Activated T-helper 9 cell treated with anti-CD3 and anti-CD28 coated beads, Interleukin-2, amount 50 U/mL, for 16 hours (primary cell): ENCODE results near the gene RNF150.

ENCODE experiments used
- DNase-seq: peaks from one replicate; pipeline ENCODE4 v3.0.0-alpha.2; 2020; ENCODE audit warnings: low read depth

Gene RNF150

GRCh38 chr4:141131723-141132071, 1.6 kb downstream of the RNF150 start:
- no peak for DNase-seq

DNA sequence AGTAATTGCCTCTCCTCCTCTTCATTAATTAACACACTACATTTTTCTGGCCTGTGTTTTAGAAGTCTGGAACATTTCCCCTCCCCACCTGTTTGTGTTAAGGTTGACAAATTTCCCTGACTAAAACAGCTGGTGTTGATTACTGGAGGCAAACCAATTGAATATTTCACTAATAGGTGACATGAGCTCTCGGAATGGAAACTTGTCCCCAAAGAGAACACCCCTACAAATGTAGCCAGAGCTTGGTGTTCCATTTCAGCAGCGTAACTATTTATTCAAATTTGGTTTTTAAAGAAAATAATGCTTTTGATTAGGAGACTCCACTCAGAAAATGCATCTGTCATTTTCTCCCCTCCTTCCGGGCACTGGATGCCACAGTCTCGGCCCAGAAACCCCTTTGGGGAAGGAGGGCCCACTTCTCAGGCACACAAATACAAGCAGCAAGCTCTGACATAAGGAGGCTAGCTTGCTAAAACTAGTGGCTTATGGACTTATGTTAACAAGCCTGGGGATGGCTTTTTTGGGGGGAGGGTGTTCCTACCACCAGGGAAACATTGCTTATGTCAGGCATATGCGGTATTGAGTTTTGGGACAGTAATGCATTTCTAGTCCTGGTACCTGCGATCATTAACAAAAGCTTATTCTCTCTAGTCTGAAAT, 2.2 kb downstream of the RNF150 start:
- DNase-seq, result no peak

DNA sequence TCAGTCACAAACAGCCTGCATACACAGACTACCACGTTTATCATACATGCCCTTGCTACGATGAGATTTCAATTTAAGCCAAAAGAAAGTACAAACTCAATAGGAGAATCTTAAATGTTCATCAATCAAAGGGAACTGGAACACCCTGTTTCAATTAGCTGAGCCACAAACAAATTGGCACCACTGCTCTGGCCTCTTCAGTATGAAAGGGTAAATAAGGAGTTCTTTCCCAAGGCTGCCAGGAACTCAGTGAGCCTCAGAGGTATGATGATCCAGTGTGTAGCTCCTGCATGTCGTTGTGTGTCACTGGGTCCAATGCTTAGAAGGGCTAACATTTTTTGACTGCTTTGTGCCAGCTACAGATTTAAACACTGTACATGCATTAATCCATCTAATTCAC, 5.4 kb downstream of the RNF150 start:
- DNase-seq, result no peak

- no peak for DNase-seq
Measured at GRCh38 chr4:141126769-141127168, 6.5 kb downstream of the RNF150 start.

- no peak for DNase-seq
Measured at GRCh38 chr4:141124224-141124623, 9.0 kb downstream of the RNF150 start.

DNA sequence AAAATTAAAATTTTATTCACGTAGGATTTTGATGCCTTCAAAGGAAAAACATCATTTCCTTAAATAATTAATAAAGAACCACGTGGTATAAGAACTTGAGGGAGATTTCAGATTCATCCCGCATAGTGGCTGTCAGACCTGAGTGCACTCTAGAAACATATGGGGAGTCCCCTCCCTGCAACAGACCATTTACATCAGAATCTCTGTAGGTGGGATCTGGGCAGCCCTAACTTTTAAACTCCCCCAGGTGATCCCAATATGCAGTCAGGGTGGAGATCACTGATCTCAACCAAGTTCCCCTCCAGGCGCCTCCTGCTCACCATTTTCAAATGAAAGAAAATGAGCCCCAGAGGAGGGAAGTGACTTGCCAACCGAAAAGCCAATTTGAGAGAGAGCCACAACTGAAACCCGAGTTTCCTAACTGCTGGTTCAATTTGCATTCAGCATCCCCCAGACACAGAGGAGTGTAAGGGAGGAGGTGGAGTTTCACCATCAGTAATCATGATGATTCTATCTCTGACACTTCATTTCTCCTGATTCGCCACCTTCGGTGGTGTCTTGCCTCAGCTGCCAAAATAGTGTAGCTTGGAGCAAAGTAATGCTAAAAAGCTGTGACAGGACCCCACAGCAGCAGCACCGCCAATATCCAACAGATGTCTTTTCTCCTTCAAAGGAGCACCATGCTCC, 11.4 kb downstream of the RNF150 start:
- DNase-seq, result no peak

DNA sequence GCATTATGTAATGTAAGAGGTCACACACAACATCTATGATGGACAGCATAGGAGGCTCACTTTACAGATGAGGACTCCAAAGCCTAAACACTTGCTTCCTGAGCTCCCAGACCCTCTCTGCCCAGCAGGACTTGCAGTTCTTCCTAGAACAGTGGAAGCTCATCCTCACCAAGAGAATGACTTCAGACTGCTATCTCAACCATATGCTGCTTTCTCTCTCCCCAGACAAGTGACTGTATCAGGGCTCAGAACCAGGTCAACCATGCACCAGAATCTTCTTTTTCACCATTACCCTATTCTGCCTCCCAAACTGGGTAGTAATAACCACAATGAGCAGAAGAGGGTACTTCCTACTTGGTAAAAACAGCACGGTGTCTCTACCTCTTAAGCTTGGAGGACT, 12.2 kb downstream of the RNF150 start:
- DNase-seq, result no peak

GRCh38 chr4:141120036-141120593, 13.2 kb downstream of the RNF150 start:
- DNase-seq, result no peak

- no peak for DNase-seq
Measured at GRCh38 chr4:141119071-141119470, 14.2 kb downstream of the RNF150 start.

DNA sequence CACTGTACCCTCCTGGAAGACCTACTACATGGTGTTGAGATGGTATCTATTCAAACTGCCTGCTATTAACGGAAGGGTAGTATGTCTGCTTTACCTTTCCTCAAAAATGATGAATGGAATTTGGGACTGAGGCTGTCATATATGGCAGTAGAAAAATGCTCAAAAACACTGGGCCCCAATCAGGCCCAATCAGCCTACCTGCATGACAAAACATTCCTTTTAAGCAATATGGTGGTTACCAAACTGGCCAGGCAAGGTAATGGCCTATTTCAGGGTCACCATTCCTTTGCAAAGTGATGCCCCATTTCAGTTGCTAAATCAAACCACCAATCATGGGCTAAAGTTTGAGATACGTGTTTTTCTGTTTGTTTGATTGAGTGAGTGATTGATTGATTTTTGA, 14.9 kb downstream of the RNF150 start:
- DNase-seq, result no peak

DNA sequence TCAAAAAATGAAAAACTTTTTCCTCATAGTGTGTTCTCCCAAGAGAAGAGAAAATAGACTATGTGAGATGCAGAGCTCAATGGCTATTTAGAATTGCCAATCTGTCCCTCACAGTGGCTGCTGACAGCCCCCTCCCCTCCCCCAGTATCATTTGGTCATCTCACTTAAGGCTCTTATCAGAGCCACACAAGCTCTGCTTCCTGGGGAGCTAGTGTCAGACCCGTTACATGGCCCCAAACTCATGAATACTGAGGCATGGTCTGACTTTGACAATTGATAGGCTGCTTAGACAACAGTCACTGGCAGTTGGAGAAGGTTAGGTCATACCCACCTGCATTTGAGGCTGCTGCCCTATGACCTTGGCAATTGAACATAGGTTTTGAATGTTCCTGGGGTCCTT, 15.3 kb downstream of the RNF150 start:
- no peak for DNase-seq

DNA sequence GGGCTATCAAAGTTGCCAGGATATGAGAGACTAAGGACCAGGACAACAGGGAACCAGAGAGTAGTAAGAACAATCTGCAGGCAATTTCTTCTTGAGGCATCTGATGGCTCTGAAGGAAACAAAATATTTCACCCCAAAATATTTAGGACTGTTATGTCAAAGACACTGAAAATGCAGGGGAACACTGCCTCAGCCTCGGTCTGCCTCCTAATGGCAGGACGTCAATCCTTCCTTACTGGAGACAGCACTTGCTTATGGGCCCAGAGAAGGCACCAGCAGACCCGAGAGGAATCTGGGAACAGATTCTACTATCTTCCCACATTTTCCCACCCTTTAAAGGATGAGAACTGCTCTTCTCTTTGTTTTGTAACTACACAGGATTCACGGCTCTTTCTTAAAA, 23.3 kb downstream of the RNF150 start:
- DNase-seq, result no peak

GRCh38 chr4:141107927-141108326, 25.3 kb downstream of the RNF150 start:
- DNase-seq, result no peak

GRCh38 chr4:141102367-141102766, 30.9 kb downstream of the RNF150 start:
- no peak for DNase-seq

GRCh38 chr4:141101511-141101910, 31.8 kb downstream of the RNF150 start:
- DNase-seq, result no peak

DNA sequence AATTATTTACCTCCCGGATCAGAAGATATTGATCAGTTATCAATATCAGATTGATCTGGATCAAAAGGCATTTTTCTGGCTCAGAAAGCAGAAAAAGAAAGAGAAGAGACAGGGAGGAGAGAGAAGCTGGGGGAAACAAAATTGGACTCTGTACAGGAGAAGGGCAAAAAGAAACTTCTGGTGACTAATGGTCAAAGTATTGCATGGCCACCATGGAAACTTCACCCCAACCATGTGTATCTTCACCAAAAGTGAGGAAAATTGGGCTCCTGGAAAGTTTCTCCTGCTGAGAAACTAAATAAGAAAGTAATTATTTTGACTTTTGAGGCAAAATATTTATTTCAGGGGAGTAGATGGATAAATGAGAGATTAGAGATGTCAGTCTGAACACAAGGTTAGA, 33.9 kb downstream of the RNF150 start:
- no peak for DNase-seq

DNA sequence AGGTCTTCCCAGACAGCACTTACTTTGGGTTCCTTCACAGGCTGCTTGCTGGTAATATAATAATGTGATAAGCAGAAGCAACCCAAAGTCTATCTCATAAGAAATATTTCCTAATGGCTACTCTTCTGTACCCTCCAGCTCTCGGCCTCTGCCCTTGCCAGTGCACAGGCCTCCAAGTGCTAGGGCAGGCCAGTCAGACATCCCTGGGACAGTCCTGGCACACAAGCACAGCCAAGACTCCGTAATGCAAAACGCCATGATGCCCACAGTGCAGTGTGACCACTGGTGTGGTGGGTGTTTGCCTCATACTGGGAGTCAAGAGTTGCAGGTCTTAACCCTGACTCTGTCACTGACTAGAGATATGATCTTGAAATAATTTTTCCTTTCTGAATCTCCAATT, 35.1 kb downstream of the RNF150 start:
- DNase-seq, result no peak

DNA sequence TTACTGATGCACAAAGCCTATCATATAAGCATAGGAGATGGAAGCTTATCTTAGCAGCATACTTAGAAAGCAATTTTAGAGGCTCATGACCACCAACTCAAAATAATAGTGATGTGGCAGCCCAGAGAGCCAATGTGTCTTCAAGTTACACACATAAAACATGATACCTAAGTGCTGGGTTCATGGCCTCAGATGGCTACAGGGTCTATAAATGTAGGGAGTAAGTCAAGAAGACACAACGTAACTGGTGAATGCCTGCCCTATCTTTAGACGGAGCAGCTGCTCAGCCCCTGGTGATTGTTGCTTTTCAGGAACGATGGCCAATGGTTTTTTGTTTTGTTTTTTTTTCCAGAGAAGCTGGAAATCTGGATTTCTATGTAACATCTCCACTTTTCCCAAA, 42.8 kb downstream of the RNF150 start:
- no peak for DNase-seq

DNA sequence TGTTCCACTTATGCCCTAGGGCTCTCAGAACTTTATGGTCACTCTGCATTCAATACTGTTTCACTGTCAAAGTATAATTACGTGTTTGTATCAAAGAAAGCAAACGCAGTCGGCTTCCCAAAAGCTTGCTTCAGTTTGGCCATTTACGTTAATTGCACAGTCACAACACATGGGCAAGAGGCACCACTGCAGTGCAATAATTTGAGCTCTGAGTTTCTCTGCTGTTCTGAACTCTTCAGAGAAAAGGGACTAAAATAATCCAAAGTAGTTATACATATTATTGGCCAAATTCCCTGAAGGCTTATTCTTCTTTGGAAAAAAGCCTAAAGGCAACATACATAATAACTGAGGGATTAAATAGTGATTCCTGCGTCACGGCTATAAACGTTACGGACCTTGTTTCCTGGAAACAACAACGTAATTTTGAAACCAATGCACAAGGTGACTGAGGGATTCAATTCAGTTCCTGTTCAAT, 51.3 kb downstream of the RNF150 start:
- no peak for DNase-seq

GRCh38 chr4:141080668-141081067, 52.6 kb downstream of the RNF150 start:
- DNase-seq, result no peak

- DNase-seq, result no peak
Measured at GRCh38 chr4:141079393-141079930, 53.8 kb downstream of the RNF150 start.

DNA sequence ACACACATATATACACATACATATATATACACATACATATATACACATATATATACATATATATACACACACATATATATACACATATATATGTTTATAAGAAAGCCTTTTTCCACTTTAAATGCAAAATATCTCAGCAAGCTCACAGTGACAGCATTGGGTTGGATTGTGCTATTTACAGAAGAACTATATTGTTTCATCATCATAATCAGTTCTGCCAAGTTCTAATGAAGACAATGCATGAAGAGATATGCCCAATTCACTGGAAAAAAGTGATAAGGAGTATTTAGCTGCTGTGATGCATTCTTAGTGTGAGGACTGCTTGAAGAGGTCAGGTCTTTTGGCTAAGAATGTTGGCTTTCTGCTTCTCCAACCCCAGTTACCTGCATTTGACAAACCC, 54.4 kb downstream of the RNF150 start:
- no peak for DNase-seq

- DNase-seq, result no peak
Measured at GRCh38 chr4:141077611-141078225, 55.6 kb downstream of the RNF150 start.
